B cell (primary cell): ENCODE data around the gene PAK6.

Experiments used
- EZH2 ChIP-seq: IDR thresholded peaks from 2 replicates; pipeline ENCODE4 v1.6.1; 2012; ENCODE audit warnings: borderline replicate concordance, low read depth, mild to moderate bottlenecking, moderate library complexity, low read length; ENCODE audit not compliant: insufficient read depth, poor library complexity, severe bottlenecking
- TF ChIP-seq, protein P1 (sequence below): fragments of 200-600 bp; IDR thresholded peaks from one replicate; pipeline ENCODE4 v1.8.0; 2022; ENCODE audit warnings: antibody characterized with exemption, mild to moderate bottlenecking

DNA sequence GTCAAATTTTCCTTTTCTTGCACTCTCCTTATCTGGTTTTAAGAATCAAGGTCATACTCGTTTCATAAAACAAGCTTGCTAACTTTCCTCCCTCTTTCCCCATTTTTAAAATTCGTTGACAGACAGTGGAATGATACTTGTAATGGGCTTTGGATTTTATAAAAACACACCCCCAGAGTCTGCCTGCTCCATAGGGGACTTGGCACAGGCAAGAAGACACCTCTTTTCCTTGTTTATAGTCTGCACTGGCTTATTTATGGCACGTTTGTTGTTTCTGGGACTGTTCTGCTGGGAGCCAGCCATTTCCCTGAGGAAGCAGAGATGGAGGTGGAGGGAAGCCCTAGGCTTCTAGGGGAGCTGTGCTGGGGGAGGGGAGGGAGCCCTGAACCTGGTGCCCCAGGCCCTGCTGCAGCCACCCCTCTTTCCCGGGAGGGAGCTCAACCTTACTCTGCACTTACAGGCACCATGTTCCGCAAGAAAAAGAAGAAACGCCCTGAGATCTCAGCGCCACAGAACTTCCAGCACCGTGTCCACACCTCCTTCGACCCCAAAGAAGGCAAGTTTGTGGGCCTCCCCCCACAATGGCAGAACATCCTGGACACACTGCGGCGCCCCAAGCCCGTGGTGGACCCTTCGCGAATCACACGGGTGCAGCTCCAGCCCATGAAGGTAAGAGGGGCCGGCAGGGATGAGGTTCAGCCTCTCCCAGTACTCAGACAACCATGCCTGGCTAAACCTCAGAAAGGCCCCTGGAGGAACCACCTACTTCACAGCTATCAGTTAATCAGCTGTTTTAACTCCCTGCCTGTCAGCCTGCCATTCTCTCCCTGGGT lies 25.7 kb downstream of the PAK6 start:
- TF ChIP-seq, protein P1, sequence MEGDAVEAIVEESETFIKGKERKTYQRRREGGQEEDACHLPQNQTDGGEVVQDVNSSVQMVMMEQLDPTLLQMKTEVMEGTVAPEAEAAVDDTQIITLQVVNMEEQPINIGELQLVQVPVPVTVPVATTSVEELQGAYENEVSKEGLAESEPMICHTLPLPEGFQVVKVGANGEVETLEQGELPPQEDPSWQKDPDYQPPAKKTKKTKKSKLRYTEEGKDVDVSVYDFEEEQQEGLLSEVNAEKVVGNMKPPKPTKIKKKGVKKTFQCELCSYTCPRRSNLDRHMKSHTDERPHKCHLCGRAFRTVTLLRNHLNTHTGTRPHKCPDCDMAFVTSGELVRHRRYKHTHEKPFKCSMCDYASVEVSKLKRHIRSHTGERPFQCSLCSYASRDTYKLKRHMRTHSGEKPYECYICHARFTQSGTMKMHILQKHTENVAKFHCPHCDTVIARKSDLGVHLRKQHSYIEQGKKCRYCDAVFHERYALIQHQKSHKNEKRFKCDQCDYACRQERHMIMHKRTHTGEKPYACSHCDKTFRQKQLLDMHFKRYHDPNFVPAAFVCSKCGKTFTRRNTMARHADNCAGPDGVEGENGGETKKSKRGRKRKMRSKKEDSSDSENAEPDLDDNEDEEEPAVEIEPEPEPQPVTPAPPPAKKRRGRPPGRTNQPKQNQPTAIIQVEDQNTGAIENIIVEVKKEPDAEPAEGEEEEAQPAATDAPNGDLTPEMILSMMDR: no peak
- no peak for TF ChIP-seq EZH2
